Uterus (tissue), 4 donors: ENCODE measurements around the gene CRYBB2. TPM values are rescaled to one million over a fixed set of nuclear protein-coding genes. Genes with fewer than 3 reads are reported as not detected.

Experiments
- DNase-seq, 2 donors: peaks; one replicate each; pipeline ENCODE4 v3.0.0-alpha.2; 2019 to 2020
- H3K27ac ChIP-seq, 2 donors: fragments of 200-600 bp; sonication (generic); 1 replicate in 1 of 2; 2 replicates in 1 of 2; pipeline ENCODE4 v1.5.1; 2016 to 2018
- H3K27me3 ChIP-seq, 2 donors: fragments of 200-600 bp; sonication (generic); one replicate each; pipeline ENCODE4 v1.5.1; 2018 to 2019; ENCODE audit warnings: control low read depth in 1 of 2
- H3K36me3 ChIP-seq, 2 donors: fragments of 200-600 bp; sonication (generic); one replicate each; pipeline ENCODE4 v1.5.1; 2019; ENCODE audit warnings: control low read depth in 1 of 2
- H3K4me1 ChIP-seq, 2 donors: fragments of 200-600 bp; sonication (generic); one replicate each; pipeline ENCODE4 v1.5.1; 2018 to 2019; ENCODE audit warnings: control low read depth in 1 of 2
- H3K4me3 ChIP-seq, 2 donors: fragments of 200-600 bp; sonication (generic); 1 replicate in 1 of 2; 2 replicates in 1 of 2; pipeline ENCODE4 v1.5.1; 2018 to 2019; ENCODE audit warnings: mild to moderate bottlenecking in 1 of 2
- H3K9me3 ChIP-seq, 2 donors: fragments of 200-600 bp; sonication (generic); one replicate each; pipeline ENCODE4 v1.5.1; 2019; ENCODE audit warnings: control low read depth in 1 of 2
- CTCF ChIP-seq, 4 experiments: fragments of 200-600 bp in 2 of 4; fragments of 450-650 bp in 2 of 4; sonication (generic) in 2 of 4; IDR thresholded peaks; one replicate each; pipeline ENCODE4 v1.5.1; 2016 to 2019; ENCODE audit warnings: antibody characterized with exemption in 4 of 4, mild to moderate bottlenecking in 2 of 4, moderate library complexity in 1 of 4
- POLR2A ChIP-seq, 2 donors: fragments of 450-650 bp; IDR thresholded peaks; one replicate each; pipeline ENCODE4 v1.6.1; 2016; ENCODE audit warnings: antibody characterized with exemption in 2 of 2, mild to moderate bottlenecking in 1 of 2, moderate library complexity in 1 of 2
- intact Hi-C: fragments of 100-400 bp; cut with DNase I; formaldehyde crosslinking; loops from one replicate; pipeline ENCODE4 v1.15.1; 2023; ENCODE audit warnings: low total_unique reads
- total RNA-seq, 4 donors: library from RNA; depleted of rRNA in 3 of 4; stranded (reverse); fragments of >200 nt in 3 of 4; gene quantifications; one replicate each; pipeline versions ENCODE4 v1.1.0 to v1.2.4, GENCODE V29; 2014 to 2023
- donor health status: DM: yes; HTN: yes; CAD: no.

CRYBB2 gene
- total RNA-seq, 4 donors from 2014 or later, result not detected

GRCh38 chr22:25210793-25211192 lies 8.6 kb upstream of the CRYBB2 start:
- Histone ChIP-seq H3K27me3 (no peaks in the 10 kb centered on the region), H3K36me3 (no peaks in the 10 kb centered on the region), H3K4me3 (no peak overlapping the region), H3K27ac (no peak overlapping the region), H3K4me1 (no peaks in the 10 kb centered on the region), H3K9me3 (peaks cover 0 to 3% of the 10 kb centered on the region in 2 donors)
- no peak for TF ChIP-seq POLR2A (IDR thresholded peaks at IDR 0.05)
- TF ChIP-seq CTCF (IDR thresholded peaks at IDR 0.05), result no peak
- intact Hi-C loops, result no loop called here
- DNase-seq, result no peak

GRCh38 chr22:25212337-25212736 lies 7.1 kb upstream of the CRYBB2 start:
- Histone ChIP-seq H3K4me3 (no peak overlapping the region), H3K36me3 (no peaks in the 10 kb centered on the region), H3K27me3 (no peaks in the 10 kb centered on the region), H3K27ac (no peak overlapping the region), H3K9me3 (peaks cover 0 to 3% of the 10 kb centered on the region in 2 donors), H3K4me1 (no peaks in the 10 kb centered on the region)
- intact Hi-C loops, result no loop called here
- DNase-seq, result no peak
- TF ChIP-seq POLR2A (IDR thresholded peaks at IDR 0.05), result no peak
- TF ChIP-seq CTCF (IDR thresholded peaks at IDR 0.05), result no peak

GRCh38 chr22:25213221-25213620 lies 6.2 kb upstream of the CRYBB2 start:
- Histone ChIP-seq H3K27me3 (no peaks in the 10 kb centered on the region), H3K27ac (no peak overlapping the region), H3K36me3 (no peaks in the 10 kb centered on the region), H3K4me3 (no peak overlapping the region), H3K4me1 (no peaks in the 10 kb centered on the region), H3K9me3 (peaks cover 0 to 3% of the 10 kb centered on the region in 2 donors)
- TF ChIP-seq POLR2A (IDR thresholded peaks at IDR 0.05) (no peak), CTCF (IDR thresholded peaks at IDR 0.05) (no peak)
- intact Hi-C loops, result no loop called here
- DNase-seq, result no peak

GRCh38 chr22:25216230-25216629 lies 3.2 kb upstream of the CRYBB2 start:
- intact Hi-C loops, result no loop called here
- Histone ChIP-seq H3K27ac (no peak overlapping the region), H3K27me3 (no peaks in the 10 kb centered on the region), H3K9me3 (peaks cover 0 to 3% of the 10 kb centered on the region in 2 donors), H3K36me3 (no peaks in the 10 kb centered on the region), H3K4me1 (no peaks in the 10 kb centered on the region), H3K4me3 (no peak overlapping the region)
- no peak for TF ChIP-seq POLR2A (IDR thresholded peaks at IDR 0.05)
- no peak for TF ChIP-seq CTCF (IDR thresholded peaks at IDR 0.05)
- no peak for DNase-seq

- no peak for DNase-seq
- H3K4me3 ChIP-seq, result no peak overlapping the region
- H3K4me1 ChIP-seq, result no peaks in the 10 kb centered on the region
- intact Hi-C loops, result no loop called here
- no peaks in the 10 kb centered on the region for H3K36me3 ChIP-seq
- no peaks in the 10 kb centered on the region for H3K27me3 ChIP-seq
- H3K9me3 ChIP-seq, result no peaks in the 10 kb centered on the region
- TF ChIP-seq POLR2A (IDR thresholded peaks at IDR 0.05), result no peak
- no peak for TF ChIP-seq CTCF (IDR thresholded peaks at IDR 0.05)
- no peak overlapping the region for H3K27ac ChIP-seq
These were observed 556 bp downstream of the CRYBB2 start for GRCh38 chr22:25219948-25220442.
